ENCODE data around the gene RAB40C.

DNA sequence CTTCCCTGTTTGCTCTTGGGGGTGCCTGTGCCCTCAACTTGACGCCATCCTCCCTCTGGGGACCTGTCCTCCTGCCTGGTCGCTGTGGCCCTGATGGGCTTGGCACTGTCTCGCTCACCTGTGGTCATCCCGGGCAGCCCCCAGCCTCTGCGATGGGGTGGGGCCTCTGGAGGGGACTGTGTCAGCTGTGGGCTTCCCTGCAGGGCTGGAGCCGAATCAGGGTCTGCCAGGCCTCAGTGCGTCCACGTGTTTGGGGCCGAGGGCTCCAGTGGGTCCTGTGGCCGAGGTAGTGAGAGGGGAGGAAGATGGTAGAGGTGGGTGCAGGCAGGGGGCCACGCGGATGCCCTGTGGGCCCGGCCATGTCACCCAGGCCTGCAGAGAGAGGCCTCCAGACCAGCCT, 12.1 kb upstream of the RAB40C start:
- TF ChIP-seq MXI1 (IDR thresholded peaks at IDR 0.05; ENCODE audit: low read depth, low read length): no peak
- TF ChIP-seq, protein P1, sequence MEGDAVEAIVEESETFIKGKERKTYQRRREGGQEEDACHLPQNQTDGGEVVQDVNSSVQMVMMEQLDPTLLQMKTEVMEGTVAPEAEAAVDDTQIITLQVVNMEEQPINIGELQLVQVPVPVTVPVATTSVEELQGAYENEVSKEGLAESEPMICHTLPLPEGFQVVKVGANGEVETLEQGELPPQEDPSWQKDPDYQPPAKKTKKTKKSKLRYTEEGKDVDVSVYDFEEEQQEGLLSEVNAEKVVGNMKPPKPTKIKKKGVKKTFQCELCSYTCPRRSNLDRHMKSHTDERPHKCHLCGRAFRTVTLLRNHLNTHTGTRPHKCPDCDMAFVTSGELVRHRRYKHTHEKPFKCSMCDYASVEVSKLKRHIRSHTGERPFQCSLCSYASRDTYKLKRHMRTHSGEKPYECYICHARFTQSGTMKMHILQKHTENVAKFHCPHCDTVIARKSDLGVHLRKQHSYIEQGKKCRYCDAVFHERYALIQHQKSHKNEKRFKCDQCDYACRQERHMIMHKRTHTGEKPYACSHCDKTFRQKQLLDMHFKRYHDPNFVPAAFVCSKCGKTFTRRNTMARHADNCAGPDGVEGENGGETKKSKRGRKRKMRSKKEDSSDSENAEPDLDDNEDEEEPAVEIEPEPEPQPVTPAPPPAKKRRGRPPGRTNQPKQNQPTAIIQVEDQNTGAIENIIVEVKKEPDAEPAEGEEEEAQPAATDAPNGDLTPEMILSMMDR (IDR thresholded peaks at IDR 0.05 in 2 of 3, conservative IDR thresholded peaks at IDR 0.05 in 1 of 3; ENCODE audit: control insufficient read depth in 2 of 3, extremely low read depth in 1 of 3, insufficient read depth in 1 of 3, low read depth in 3 of 3, low read length in 3 of 3): no peak
- TF ChIP-seq CREB1 (IDR thresholded peaks at IDR 0.05; ENCODE audit: low read depth): no peak
- no peak for TF ChIP-seq FOS (IDR thresholded peaks at IDR 0.05; ENCODE audit: borderline replicate concordance, extremely low read depth, insufficient read length)
- no peak for TF ChIP-seq CBX5 (IDR thresholded peaks at IDR 0.05; ENCODE audit: low read depth)
- TF ChIP-seq RBBP5 (conservative IDR thresholded peaks at IDR 0.05): no peak
- TF ChIP-seq ATF3 (IDR thresholded peaks at IDR 0.05; ENCODE audit: borderline replicate concordance, extremely low read depth, low read depth, low read length): no peak
- no peak for TF ChIP-seq HCFC1 (IDR thresholded peaks at IDR 0.05; ENCODE audit: low read length)
- no peak for TF ChIP-seq SMAD1 (IDR thresholded peaks at IDR 0.05; ENCODE audit: low read depth, partially characterized antibody)
